Bronchial epithelial cell (primary cell): ENCODE measurements around the gene TNFSF10. TPM values are rescaled to one million over a fixed set of nuclear protein-coding genes. Genes with fewer than 3 reads are reported as not detected.

Experiments
- DNase-seq: peaks from one replicate; pipeline ENCODE4 v3.0.0-alpha.2; 2010; ENCODE audit warnings: low read depth
- FAIRE-seq: peaks from 2 replicates; lab custom pipeline; 2011; peaks lifted over from hg19 to GRCh38; lab: Jason Lieb, UNC
- H3K27me3 ChIP-seq: 2 replicates; pipeline ENCODE4 v1.5.1; 2011; ENCODE audit warnings: low read length; ENCODE audit not compliant: control insufficient read depth, insufficient read depth
- H3K36me3 ChIP-seq: 2 replicates; pipeline ENCODE4 v1.5.1; 2011; ENCODE audit warnings: low read length; ENCODE audit not compliant: control insufficient read depth, insufficient read depth
- H3K4me3 ChIP-seq: 2 replicates; pipeline ENCODE4 v1.5.1; 2011; ENCODE audit warnings: mild to moderate bottlenecking, low read depth, low read length, control low read depth
- CTCF ChIP-seq: IDR thresholded peaks from 2 replicates; pipeline ENCODE4 v1.5.1; 2011; ENCODE audit warnings: mild to moderate bottlenecking, moderate library complexity, low read length, control low read depth, inconsistent platforms; ENCODE audit not compliant: insufficient read depth, severe bottlenecking
- total RNA-seq: library from RNA; depleted of rRNA; stranded (reverse); fragments of >200 nt; gene quantifications from 2 replicates; pipeline ENCODE4 v1.2.1, GENCODE V29; 2014

Gene TNFSF10
- total RNA-seq, 1 donor from 2014 or later: 15.5 TPM

GRCh38 chr3:172549144-172549543 is 25.9 kb upstream of the TNFSF10 start:
- Histone ChIP-seq H3K4me3 (no peak overlapping the region), H3K36me3 (no peaks in the 10 kb centered on the region), H3K27me3 (no peaks in the 10 kb centered on the region)
- no peak for TF ChIP-seq CTCF
- no peak for FAIRE-seq
- DNase-seq: no peak

GRCh38 chr3:172546628-172547214 is 23.5 kb upstream of the TNFSF10 start:
- FAIRE-seq: no peak
- Histone ChIP-seq H3K27me3 (no peaks in the 10 kb centered on the region), H3K36me3 (no peaks in the 10 kb centered on the region), H3K4me3 (no peak overlapping the region)
- DNase-seq: no peak
- TF ChIP-seq CTCF: no peak

GRCh38 chr3:172546105-172546504 is 22.9 kb upstream of the TNFSF10 start:
- DNase-seq (peak; percentile 95), FAIRE-seq (no peak)
- H3K4me3 ChIP-seq: no peak overlapping the region
- no peak for TF ChIP-seq CTCF
- no peaks in the 10 kb centered on the region for H3K36me3 ChIP-seq
- no peaks in the 10 kb centered on the region for H3K27me3 ChIP-seq

DNA sequence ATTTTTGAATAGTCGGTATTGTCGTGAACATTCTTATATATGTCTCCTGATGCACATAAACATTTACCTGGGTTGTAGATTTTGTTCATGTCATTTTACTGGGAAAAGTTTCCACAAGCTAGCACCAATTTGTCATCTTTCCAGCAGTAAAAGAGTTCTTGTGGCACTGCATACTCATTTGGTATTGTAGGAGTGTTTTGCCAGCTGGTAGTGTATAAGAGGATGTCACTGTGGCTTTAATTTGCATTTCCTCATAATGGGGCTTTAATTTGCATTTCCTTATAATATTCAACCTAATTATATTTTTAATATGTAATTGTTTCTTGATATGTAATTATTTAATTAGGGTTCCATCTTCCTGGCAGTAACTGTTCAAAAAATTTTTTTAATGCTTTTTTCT is 21.2 kb upstream of the TNFSF10 start:
- no peak for DNase-seq
- Histone ChIP-seq H3K27me3 (no peaks in the 10 kb centered on the region), H3K36me3 (no peaks in the 10 kb centered on the region), H3K4me3 (no peak overlapping the region)
- FAIRE-seq: no peak
- no peak for TF ChIP-seq CTCF

DNA sequence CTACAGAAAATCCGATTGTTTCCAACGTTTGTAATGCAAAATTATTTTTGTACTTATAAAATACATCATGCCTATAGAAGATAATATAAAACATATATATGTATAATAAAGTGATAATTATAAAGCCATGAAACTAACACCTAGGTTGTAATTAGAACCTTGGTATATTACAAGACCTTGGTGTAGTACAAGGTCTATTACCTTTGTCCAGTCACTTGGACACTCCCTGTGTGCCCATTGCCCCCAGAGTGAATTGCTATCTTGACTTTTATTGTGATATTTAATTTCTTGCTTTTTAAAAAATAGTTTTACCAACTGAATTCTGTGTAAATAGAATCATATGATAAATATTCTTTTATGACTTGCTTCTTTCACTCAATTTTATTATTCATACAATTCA is 20.7 kb upstream of the TNFSF10 start:
- FAIRE-seq: no peak
- Histone ChIP-seq H3K27me3 (no peaks in the 10 kb centered on the region), H3K36me3 (no peaks in the 10 kb centered on the region), H3K4me3 (no peak overlapping the region)
- no peak for TF ChIP-seq CTCF
- no peak for DNase-seq

DNA sequence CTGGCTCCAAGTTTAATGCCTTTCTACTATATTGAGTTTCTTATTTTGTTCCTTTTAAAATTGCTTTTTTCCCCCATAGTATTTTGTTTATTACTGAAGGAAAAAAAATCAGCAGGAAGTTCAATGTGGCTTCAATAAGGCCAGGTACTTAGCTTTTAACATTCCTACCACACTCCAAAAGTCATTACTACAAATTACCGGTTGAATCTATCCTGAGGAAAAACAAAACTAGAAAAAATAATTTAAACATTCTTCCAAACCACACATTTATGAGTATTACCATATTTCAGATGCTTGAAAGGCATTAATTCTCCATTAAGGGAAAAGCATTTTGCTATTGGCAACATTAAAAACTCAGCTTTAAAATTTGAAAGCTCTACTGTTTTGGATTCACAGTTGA is 20.2 kb upstream of the TNFSF10 start:
- Histone ChIP-seq H3K27me3 (no peaks in the 10 kb centered on the region), H3K4me3 (no peak overlapping the region), H3K36me3 (no peaks in the 10 kb centered on the region)
- no peak for DNase-seq
- no peak for TF ChIP-seq CTCF
- FAIRE-seq: no peak
